GM19099 (cell line): ENCODE measurements around the gene ARHGAP24.

Source experiments
- POLR2A ChIP-seq: IDR thresholded peaks from 3 replicates; pipeline ENCODE4 v1.6.1; 2011; ENCODE audit warnings: low read depth; ENCODE audit not compliant: insufficient read length; ENCODE audit errors: extremely low read depth

ARHGAP24 gene

DNA sequence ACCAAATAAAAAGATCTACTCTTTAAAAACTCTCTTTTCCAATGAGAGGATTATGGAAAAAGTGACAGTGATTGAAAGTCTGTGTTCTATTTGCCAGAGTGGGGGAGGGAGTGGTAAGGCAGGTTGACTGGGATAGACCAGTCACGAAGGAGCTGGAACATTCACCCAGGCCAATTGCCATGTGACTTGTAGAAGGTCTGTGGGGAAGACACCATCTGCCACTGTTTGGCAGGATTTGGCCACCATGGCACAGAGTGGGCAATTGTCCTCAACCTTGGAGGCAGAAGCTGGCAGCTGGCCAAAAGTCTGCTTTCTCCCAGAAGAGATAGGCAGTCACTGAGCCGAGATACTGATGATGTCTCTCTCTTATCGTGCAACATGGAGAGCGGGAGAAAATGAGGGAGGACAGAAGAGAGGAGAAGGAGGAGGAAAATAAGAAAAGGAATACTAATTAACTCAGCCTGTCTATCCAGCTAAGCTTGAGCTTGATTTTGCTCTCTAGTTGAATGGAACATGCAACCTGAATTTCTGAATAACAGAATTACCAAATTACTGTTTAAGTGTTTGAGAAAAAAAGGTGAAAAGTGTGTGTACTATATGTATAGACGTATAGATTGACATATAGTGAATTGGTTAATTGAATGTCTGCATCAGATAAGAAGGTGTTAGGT is 267.1 kb downstream of the ARHGAP24 start:
- no peak for TF ChIP-seq POLR2A

DNA sequence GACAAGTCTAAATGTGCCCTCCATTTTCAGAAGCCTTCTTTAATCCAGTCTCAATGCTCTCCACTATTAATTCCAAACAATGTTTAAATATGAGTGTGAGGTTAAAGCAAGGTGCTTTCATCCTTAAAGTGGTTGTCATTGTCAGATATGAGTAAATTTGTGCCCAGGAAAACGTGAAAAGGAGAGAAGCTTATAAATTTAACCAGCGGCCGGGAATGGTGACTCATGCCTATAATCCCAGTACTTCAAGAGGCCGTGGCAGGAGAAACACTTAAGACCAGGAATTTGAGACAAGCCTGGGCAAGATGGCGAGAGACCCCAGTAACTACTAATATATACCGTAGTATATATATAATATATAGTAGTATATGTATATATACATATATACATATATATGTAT is 270.0 kb downstream of the ARHGAP24 start:
- TF ChIP-seq POLR2A: no peak

- TF ChIP-seq POLR2A: no peak
Observed at GRCh38 chr4:85745939-85746338, 271.0 kb downstream of the ARHGAP24 start.

DNA sequence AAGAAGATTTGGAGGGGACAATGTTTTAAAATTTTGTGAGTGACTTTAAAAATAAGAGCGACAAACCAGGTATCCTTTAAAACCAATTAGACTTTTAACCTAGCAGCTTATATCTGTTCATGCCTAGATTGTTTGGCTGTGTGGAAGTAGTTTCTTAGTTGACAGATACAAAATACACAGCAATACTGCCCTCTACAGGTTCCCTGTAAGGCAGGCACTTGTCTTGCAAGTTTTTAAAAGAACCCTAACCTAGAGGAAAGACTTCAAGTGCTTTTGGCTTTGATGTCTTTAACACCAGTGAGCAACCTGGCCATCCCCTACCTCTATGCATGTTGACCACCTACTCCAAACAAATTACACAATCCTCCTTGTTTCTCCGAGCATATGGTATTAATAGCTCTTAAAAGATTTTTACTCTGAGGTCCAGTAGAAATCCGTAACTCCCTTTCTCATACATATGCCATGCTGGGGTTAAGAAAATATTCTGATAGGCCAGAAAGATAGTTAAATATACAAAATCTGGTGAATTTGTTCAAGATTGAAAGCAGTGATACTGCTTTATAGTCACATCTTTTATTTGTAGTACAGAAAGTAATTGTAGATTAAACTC is 273.0 kb downstream of the ARHGAP24 start:
- no peak for TF ChIP-seq POLR2A

- TF ChIP-seq POLR2A: no peak
Observed at GRCh38 chr4:85748654-85749053, 273.7 kb downstream of the ARHGAP24 start.

DNA sequence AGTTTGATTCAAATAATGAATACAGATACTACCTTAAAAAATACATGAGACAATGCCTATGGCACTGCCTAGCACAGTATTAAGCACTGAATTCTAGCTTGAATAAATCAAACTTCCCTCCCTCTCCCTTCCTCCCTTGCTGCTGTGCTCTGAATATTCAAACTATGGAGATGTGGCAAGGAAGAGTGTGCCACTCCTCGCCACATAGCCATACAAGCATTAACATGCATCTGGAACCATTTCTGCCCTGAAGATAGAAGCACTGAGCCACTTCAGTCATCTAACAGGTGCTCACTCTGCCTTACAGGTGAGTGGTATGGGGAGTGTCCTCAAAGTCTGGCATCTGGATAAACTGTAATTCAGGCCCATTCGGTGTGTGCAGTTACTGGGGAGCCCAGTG is 276.9 kb downstream of the ARHGAP24 start:
- TF ChIP-seq POLR2A: no peak

DNA sequence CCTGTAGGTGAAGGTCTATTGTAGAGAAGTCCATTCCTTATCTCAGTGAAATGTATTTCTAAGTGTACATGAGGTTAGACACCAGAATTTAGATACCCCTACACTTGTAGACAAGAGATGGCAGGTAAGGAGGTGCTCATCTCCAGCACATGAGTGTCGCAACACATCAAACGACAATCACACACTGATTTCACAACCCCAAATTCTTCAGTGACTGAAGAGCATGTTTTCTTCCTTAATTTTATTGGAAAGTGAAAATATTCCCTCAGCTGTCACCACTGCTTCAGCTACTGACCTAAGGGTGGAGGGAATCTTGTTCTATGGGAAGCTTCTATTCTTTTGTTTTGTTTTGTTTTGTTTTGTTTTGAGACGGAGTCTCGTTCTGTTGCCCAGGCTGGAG is 280.3 kb downstream of the ARHGAP24 start:
- no peak for TF ChIP-seq POLR2A

GRCh38 chr4:85756938-85757337 is 282.0 kb downstream of the ARHGAP24 start:
- no peak for TF ChIP-seq POLR2A

GRCh38 chr4:85759388-85759787 is 284.4 kb downstream of the ARHGAP24 start:
- TF ChIP-seq POLR2A: no peak

- TF ChIP-seq POLR2A: no peak
Observed at GRCh38 chr4:85760511-85760910, 285.6 kb downstream of the ARHGAP24 start.

GRCh38 chr4:85761803-85762528 is 287.0 kb downstream of the ARHGAP24 start:
- TF ChIP-seq POLR2A: no peak

DNA sequence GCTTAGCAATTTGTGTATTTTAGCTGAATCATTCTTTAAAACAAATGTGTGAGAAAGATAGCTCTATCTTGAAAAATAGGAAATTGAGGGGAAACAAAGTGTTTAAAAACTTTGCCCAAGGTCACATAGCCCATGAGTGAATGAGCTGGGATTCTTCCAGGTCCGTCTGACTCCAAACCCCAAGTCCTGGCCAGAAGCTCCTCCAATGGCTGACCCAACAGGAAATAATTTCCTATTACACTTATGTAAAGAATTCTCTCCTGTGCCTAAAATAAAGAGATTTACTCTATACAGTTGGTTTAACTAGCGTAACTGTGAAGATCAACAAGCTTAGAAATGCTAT is 287.6 kb downstream of the ARHGAP24 start:
- no peak for TF ChIP-seq POLR2A

DNA sequence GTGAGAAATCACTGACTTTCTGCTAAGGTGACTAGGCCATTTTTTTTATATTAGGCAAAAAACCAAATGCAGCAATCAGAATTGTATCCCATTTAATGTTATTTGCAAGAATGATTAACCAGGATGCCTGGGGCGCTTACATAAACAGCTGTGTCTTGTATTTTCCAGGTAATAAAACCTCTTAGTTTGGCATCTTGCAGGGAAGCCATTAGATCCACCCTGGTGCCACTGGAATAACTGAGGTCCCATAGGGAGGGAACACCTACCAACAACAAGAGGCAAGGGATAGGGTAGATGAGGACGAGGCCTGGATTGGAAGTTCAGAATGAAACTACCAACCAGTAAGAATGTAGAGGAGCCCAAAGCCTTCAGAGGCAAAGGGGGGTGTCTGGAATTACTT is 288.3 kb downstream of the ARHGAP24 start:
- TF ChIP-seq POLR2A: no peak

GRCh38 chr4:85767649-85768048 is 292.7 kb downstream of the ARHGAP24 start:
- TF ChIP-seq POLR2A: no peak

- TF ChIP-seq POLR2A: no peak
Observed at GRCh38 chr4:85769009-85769408, 294.1 kb downstream of the ARHGAP24 start.

DNA sequence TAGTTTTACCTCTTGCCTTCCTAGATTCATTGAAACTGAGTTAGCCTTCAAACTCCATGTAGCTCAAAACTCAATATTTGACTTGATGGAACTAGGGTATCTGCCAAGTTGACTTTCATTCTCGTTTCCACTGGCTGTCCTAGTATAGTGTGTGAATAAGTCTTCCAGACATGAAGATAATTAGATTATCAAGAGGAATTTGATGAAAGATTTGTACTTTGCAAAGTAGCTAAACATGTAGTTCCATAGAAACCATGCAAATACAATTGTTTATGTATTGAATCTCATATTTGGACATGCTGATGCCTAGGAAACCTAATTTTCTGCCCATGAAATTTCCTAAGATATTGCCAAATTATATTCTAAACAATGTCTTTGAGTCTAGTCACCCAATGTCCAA is 297.5 kb downstream of the ARHGAP24 start:
- no peak for TF ChIP-seq POLR2A
